GM12872 (cell line): ENCODE measurements around the gene MEF2B.

ENCODE experiments used
- TF ChIP-seq, protein P1 (sequence below): IDR thresholded peaks from 3 replicates; pipeline ENCODE4 v1.5.1; 2011; ENCODE audit warnings: low read depth, mild to moderate bottlenecking, low read length, moderate library complexity; ENCODE audit not compliant: insufficient read depth

MEF2B gene

DNA sequence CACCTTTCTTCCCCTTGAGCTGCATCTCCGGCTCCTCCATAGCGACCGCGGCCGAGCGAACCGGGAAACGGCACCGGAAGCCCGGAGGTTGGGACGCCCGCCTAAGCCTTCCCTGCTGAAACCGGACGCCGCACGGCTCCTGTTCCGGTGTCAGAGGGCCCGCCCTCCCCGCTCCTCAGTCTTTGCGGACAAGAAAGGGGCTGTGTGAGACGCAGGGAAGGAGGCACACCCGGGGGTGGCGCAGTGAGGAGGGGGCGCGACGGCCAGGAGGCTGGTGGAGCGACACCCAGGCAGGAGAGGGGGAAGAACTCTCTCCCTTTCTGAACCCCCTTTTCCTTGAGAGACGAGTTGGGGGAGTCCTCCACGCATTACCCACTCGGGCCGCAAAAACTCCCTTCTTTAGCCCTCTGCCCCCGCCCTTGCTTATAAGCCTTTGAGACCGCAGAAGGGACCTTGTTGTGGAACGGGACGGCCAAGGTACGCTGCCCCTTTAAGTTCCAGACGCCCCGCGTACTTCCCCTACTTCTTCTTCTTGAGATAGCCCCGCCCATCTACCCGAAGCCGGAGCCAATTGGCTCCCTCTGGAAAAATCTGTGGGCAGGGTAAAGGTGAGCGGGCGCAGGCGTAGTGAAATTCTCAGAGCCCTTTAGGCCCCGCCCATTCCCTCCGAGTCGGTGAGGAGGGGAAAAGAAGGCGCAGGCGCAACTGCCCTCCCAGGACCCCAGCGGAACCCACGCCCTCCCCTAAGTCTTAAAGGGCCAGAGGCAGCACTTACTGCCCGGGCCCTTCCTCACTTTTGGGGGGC is 22.2 kb upstream of the MEF2B start, which contains the start of the genes BORCS8 and RFXANK:
Gene BORCS8, minus strand, starts transcription at position 75 of the 805 bp plus-strand sequence. Its CDS starts 35 bp downstream, at position 40.
Gene RFXANK, plus strand, starts transcription at position 181 of the 805 bp plus-strand sequence. CDS start 1,689 bp downstream, outside the sequence.
- TF ChIP-seq, protein P1, sequence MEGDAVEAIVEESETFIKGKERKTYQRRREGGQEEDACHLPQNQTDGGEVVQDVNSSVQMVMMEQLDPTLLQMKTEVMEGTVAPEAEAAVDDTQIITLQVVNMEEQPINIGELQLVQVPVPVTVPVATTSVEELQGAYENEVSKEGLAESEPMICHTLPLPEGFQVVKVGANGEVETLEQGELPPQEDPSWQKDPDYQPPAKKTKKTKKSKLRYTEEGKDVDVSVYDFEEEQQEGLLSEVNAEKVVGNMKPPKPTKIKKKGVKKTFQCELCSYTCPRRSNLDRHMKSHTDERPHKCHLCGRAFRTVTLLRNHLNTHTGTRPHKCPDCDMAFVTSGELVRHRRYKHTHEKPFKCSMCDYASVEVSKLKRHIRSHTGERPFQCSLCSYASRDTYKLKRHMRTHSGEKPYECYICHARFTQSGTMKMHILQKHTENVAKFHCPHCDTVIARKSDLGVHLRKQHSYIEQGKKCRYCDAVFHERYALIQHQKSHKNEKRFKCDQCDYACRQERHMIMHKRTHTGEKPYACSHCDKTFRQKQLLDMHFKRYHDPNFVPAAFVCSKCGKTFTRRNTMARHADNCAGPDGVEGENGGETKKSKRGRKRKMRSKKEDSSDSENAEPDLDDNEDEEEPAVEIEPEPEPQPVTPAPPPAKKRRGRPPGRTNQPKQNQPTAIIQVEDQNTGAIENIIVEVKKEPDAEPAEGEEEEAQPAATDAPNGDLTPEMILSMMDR, result no peak

DNA sequence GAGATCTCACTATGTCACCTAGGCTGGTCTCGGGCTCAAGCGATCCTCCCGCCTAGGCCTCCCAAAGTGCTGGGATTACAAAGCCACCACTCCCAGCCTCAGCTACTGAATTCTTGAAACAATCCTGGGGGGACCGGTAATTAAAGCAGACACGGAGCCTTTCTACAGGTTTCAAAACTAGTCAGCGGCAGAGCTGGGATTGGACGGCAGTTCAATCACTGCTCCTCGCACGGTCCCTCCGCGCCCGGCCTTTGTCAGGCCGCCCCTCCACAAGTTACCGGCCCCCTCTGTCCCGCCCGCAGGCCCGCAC is 21.7 kb upstream of the MEF2B start:
- TF ChIP-seq, protein P1, result no peak

DNA sequence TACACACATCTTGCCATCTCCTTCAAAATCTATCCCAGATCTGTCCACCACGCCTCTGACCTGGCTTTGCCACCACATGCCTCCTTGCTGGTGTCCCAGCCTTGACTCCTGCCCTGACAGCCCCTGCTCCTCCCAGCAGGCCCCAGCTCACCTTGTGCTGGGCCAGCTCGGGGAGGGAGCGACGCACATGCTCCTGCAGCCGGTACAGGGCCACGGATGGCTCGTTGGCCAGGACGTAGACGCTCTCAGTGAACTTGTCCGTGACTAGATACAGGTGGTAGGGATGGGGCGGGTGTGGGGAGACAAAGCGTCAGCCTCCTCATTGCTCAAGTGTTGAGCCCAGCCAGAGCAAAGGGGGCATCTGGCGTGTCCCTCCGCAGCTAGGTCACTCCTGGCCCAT is 16.7 kb upstream of the MEF2B start:
- TF ChIP-seq, protein P1, result no peak

DNA sequence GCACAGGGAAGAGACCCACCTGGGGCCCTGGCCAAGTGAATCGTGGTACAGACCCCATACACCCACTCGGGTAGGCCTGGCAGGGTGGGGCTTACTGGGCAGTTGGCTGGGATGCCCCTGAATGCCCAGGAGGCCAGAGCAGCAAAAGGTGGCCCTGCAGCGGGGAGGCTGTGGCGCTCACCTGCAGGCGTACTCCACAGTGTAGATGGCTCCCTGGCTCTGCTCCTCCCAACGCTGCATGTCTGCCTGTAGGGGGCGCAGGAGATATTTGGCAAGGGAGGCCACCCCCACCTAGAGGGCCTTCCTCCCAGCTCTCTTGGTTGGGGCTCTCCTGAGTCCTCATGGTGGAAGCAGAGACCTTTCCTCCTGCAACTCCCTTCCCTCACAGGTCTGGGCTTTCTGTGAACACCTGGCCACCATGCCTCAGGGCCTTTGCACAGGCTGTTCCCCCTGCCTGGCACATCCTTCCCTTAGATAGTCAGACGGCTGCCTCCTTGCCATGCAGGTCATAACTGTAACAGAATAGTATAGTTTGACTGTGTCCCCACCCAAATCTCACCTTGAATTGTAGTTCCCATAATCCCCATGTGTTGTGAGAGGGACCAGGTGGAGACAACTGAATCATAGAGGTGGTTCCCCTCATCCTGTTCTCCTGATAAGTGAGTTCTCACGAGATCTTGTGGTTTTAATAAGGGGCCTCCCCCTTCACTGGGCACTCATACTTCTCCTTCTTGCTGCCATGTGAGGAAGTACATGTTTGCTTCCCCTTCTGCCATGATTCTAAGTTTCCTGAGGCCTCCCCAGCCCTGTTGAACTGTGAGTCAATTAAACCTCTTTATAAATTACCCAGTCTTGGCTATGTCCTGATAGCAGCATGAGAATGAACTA is 16.0 kb upstream of the MEF2B start:
- TF ChIP-seq, protein P1, result peak; percentile 81

DNA sequence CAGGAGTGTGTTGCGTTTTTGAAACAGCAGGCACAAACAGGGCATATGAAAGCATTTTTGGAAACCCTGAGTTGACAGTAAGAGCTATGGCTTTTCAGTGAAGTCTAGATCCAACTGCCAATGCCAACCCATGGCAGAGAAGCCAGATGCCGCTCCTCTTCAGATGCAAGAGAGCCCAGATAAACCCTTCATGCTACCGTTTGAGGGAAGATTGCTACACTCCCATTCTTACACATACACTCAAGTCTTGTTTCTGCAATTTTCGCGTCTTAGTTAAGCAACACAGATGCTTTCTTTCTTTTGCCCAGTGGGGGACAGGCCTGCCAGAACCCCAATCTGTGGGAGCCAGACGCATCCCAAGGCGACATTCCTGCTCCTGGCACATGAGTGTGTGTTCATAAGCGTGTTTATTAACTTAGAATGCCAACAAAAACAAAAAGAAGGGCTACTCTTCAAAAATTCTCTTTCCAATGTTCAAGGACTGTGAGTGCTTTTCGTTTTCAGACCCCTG is 11.5 kb upstream of the MEF2B start:
- TF ChIP-seq, protein P1, result no peak

DNA sequence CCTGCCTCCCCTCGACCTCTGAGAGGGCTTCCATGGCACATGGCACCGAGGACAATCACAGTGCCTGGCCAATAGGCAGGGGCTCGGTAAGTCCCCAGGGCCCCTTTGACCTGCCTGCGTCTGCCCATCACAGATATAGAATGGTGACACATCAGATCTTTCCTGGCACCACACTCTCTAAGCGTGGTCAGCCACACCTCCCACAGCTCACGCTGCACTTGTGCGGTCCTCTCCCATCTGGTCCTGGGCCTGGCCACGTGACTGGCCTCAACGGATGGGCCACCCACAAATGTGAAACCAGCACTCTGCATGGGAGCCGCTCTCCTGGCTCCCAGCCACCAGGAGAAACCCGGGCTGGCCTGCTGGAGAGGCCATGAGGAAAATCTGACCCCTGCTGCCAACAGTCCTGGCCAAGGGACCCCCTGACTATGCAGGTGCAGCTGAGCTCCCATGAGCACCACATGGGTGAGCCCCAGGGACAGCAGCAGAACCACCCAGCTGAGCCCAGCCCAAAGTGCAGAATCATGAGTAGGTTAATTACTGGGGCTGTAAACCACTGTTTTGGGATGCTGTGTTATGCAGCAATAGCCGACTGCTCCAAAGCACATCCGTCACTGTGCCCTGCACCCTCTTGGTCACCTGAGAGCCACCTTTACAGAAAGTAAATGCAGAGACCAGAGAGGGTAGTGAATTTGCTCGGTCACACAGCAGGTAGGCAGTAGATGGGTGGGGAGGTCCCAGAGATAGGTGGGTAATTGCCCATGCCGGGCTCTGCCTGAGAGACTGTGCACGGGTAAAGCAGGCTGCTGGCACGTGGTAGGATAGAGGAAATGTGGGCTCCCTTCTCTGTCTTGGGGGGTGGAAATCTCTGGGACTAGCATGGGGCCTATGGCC is 9.7 kb upstream of the MEF2B start:
- TF ChIP-seq, protein P1, result no peak

DNA sequence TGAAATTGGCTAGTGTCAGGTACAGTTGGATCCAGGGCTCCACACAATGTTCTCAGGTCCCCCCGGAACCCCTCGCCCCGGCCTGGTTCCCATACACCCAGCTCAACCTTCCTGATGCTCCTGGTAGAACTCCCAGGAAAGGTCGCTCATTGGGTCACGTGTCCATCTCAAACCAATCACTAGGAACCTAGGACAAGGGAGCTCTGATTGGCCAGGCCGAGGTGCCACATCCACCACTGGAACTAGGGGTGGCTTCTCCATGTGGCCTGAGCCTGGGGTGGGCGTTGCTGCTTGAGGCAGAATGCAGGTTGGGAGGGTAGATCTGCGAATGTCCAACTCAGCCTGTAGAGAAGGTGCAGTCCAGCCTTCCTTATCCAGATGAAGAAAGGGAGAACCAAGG is 6.9 kb upstream of the MEF2B start:
- TF ChIP-seq, protein P1, result no peak
